Medulla oblongata (tissue), 1 donor: ENCODE data around the gene MED12L.

Source experiments
- DNase-seq: peaks from one replicate; pipeline ENCODE4 v3.0.0-alpha.2; 2015; ENCODE audit errors: extremely low spot score

The MED12L gene

GRCh38 chr3:151091685-151092345, 6.4 kb downstream of the MED12L start:
- no peak for DNase-seq

- DNase-seq, result no peak
Observed at GRCh38 chr3:151093148-151093547, 7.7 kb downstream of the MED12L start.

- DNase-seq, result no peak
Observed at GRCh38 chr3:151093905-151094304, 8.4 kb downstream of the MED12L start.

DNA sequence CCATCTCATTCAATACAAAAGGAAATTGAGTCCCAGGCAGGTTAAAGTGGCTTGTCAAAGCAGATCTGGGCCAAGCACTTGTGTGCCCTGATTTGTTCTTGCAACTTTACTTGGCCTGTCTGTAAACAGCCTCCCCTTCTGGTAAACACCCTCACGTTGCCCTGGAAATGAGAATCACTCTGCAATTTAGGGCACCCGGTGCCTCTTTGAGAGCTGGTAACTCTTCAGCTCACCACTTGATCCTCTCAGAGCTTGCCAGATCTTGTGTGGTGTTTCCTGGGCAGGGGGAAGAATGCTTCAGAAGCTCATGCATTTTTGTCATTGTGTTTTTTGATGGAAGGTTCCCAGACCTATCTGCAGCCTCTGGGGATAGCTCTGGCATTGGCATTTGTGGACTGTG, 11.3 kb downstream of the MED12L start:
- peak; percentile 31 for DNase-seq

DNA sequence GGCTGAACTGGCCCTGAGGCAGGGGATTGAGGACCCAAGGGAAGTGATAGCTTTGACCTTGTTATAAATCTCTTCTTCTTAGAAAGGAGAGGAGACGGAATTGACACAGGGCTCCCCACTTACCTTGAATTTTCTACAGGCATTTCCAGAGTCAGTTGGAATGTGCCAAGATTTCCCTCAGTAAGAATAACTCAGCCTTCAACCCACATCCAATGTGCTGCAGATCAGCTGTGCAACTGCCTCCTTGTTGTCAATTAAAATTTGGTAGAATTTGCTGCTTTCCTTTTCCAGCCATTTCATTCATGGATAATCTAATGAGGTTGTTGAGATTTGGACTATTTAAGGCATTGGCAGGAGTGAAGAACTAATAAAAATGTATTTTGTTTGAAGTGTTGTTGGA, 14.6 kb downstream of the MED12L start:
- no peak for DNase-seq

DNA sequence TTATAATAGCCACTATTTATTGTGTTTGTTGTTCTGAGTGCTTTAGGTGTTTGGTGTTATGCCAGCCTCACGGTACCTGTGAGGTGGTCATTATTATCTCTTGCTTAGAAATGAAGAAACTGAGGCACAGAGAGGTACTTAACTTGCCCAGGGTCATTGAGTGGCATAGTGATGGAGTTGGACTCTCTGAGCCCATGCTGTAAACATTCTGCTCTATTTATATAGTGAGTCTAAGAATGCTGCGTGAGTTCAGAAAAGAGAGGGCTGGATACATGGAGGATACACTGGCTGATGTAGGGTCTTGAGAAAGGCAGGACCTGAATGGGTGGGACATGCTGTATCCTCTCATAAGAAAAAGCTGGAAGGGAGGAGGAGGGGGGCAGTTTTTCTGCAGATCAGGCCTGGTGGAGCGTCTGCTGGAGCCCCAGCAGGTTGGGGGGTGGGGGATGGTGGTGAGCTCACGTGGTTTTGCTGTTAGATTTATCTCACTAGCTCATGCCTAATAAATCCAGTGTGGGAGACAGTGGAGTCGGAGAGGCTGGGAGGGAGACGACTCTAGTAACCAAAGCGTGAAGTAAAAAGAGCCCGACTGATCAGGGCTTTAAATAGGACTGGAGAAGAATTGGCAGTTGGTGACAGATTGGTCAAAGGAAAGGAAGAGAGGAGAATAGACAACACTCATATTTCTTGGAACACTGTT, 16.0 kb downstream of the MED12L start:
- no peak for DNase-seq

- no peak for DNase-seq
Observed at GRCh38 chr3:151106311-151106710, 20.8 kb downstream of the MED12L start.

GRCh38 chr3:151107177-151107576, 21.7 kb downstream of the MED12L start:
- DNase-seq, result no peak

GRCh38 chr3:151107701-151108100, 22.2 kb downstream of the MED12L start:
- no peak for DNase-seq

DNA sequence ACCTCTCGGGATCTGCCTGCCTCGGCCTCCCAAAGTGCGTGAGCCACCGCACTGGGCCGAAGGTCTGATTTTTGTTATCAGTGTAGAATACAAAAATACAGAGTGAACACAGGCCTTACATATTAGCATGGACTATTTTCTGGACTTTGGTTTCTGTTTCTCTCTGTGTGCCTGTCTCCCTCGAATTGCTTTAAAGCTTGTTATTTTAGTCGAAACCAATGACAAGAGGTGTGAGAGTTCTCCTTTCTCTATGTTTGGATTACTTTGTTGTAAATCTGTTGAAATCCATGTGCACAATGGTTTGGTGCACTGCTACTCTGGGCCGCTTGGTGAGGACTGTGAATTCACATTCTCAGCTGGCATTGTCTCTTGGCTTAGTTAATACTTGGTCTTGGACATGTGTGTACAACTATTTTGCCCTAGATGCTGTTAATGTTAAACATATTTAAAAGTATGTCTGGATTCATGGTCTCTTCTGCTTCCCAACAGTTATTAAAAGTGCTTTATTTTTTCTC, 23.9 kb downstream of the MED12L start:
- no peak for DNase-seq

DNA sequence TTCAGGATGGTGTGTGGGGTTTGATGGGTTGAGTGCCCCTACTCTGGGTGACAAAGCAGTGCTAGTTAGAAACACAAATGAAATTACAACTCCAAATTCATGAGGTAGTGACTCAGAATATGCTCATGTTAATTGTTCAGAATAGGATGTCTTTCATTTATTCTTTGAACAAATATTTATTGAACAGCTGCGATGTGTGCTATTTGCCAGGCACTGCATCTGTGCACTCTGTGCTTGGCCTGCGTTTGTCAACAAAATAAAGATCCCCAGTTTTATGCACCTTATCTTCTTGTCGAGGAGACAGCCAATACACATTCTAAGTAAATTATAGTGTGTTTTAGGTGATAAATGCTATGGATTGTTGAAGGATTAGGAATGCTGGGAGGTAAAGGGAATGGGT, 27.3 kb downstream of the MED12L start:
- no peak for DNase-seq

DNA sequence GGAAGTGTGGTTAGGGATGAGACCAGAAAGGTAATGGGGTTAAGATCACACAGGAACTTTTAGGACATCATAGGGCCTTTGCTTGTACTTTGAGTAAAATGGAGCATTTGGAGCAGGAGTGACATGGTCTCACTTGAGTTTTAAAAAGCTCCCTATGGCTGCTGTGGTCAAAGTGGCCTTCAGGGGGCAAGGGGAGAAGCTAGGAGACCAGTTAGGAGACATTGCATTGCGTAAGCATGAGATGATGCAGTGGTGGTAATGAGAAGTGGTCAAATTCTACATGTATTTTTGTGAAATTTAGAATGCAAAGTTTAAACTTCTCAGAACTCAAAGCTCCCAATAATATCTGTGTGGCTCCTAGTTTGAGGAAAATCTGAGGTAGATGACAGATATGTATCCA, 27.9 kb downstream of the MED12L start:
- no peak for DNase-seq

- DNase-seq, result no peak
Observed at GRCh38 chr3:151117047-151117446, 31.6 kb downstream of the MED12L start.

DNA sequence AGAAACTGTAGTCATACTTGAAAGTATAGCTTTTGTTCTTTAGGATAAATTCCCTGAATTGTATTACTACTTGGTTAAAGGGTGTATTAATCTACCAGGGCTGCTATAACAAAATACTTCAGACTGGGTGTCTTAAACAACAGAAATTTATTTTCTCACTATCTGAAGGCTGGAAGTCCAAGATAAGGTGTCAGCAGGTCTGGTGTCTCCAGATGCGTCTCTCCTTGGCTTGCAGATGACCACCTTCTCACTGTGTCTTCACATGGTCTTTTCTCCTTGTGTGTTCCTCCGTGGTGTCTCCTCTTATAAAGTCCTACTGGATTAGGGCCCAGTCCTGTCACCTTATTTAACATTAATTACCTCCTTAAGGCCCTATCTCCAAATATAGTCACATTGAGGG, 33.7 kb downstream of the MED12L start:
- no peak for DNase-seq

GRCh38 chr3:151120409-151120808, 34.9 kb downstream of the MED12L start:
- no peak for DNase-seq

DNA sequence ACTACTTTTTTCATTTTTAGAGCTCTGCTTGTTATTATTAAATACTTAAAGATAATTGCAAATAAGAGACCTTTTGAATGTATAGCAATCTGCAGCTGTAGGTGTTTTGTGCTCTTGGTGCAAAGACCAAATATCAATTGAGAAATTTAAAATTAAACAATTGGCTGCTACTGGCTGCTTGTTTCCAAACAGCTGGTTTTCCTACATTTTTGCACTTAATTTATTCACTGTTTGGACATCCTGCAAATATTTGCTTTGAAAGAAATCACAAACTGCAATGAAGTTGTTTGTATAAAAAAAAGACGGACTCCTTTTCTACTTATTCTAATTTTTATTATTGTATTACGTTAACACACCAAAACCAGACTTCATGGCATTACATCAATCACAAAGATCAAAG, 35.6 kb downstream of the MED12L start:
- no peak for DNase-seq

DNA sequence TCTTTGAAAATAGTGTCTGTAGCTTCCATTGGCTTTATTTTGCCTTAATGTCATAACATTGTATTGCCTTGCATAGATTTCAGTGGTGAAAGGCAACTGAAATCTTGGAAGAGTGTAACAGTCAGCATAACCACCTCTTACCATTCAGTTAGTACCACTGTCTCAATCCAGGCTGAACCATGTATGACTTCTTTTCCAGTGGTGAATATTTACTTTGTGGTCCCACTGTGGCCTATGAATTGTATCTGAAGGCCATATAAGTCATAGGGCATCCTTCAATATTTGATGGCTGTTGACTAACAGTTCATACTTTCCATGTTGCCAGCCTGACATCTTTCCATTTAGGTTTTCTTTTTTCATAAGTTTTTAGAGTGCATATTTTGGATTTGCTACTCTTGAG, 38.4 kb downstream of the MED12L start:
- DNase-seq, result no peak

DNA sequence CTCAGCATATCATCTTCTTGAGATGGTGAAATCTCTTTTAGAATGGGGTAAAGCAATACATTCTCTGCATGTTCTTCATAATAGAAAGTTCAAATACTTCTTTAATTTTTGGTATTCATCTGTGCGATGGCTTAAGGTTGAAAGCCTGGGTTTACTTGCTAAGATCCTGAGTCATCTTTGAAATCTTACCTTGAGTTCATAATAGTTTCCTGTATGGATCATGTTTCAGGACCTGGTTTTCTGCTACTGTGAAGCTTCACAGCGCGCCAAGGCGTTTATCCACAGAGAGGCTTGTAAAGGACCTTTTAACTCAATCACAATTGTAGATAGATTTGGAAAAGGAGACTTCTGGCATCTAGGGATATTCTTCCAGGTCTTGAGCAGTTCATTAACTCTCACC, 39.0 kb downstream of the MED12L start:
- no peak for DNase-seq

DNA sequence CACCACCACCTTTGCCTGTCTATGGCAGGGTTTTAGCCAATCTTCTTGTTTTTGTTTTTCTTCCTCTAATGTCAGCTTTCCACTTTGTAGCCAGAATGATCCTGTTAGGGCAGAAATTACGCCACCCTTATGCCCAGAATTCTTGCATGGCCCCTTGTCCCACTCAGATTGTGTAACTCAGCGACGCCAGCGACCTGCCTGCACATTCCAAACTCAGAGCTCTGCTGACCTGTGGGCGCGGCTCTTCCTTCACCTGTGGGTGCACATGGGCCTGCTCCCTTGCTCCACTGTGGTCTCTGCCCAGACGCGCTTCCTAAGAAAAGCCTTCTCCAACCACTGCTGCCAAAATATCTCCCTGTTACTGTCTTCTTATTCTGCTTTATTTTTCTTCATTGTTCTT, 45.0 kb downstream of the MED12L start:
- DNase-seq, result no peak

DNA sequence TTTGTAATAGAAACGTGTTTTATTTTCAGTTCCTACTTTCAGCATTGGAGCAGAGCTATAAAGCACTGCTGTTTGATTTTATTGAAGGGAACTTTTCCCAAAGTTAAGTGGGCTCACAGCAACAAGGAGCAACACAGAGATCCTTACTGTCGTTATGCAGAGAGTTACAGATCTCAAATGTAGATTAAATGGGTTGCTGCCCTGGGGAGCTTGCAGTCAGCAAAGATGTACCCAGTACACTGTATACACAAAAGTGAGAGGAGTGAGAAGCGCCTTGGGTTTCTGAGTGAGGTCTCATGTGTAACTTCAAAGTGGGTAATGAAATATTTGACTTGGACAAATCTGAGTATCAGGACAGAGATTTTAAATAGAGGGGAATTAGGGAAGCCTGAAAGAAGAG, 47.7 kb downstream of the MED12L start:
- no peak for DNase-seq

GRCh38 chr3:151133917-151134450, 48.5 kb downstream of the MED12L start:
- no peak for DNase-seq

DNA sequence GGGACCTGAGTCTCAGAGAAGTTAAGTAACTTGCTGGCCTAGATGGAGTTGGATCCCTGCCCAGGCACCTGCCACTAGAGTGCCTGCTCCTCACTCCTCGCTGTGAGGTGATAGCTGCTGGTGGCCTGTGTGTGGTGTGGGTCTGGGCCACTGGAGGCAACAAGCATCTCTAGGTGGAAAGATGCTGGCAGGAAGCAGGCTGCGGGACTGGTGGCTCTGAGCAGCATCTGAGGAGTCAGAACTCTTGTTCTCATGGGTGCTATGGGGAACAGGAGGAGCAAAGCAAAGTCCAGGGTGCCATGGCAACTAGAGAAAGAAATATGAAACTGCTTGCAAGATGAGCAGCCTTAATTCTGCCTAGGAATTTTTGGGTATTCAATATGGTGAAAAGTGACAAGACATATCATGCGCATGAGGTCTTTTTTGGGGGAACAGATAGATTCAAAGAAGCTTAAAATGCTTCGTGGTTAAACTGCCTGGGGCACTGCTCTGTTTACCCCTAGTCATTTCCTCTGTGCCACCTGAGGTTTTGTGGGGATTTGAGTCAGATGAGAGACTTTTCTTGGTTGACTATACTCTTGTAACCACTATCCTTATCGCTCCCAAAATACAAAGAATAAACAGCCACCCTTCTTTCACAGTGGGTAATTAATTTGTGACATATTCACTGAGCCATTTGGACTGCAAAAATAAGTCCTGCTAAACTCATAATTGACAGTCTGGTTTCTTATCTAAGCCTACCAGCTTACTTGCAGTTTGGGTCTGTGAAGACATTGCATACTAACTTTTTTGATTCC, 50.3 kb downstream of the MED12L start:
- no peak for DNase-seq
